CD4-positive, alpha-beta T cell treated with Interferon gamma for 1 hour (primary cell): ENCODE data around the gene ATRAID.
A peak's percentile ranks its signal among the peaks of the same experiment; 100 is the strongest.

Experiments
- DNase-seq: peaks from one replicate; pipeline ENCODE4 v3.0.0-alpha.2; 2020

The ATRAID gene

GRCh38 chr2:27220091-27220490 lies 8.2 kb downstream of the ATRAID start:
- DNase-seq, result no peak

DNA sequence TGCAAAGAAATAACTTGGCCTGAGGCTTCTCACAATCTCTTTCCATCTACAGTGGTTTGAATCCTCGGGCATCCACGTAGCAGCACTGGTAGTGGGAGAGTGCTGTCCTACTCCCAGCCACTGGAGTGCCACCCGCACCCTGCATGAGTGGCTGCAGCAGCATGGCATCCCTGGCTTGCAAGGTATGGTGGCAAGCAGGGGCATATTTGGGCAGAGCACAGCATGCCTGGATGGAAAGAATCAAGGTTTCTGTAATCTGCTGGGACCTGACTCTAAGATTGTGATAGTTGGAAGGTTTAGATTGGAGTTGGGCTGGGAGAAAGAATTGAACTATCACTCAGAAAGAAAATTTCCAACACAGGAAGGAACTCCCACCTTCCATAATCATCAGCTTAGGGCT lies 9.3 kb downstream of the ATRAID start:
- DNase-seq, result no peak

DNA sequence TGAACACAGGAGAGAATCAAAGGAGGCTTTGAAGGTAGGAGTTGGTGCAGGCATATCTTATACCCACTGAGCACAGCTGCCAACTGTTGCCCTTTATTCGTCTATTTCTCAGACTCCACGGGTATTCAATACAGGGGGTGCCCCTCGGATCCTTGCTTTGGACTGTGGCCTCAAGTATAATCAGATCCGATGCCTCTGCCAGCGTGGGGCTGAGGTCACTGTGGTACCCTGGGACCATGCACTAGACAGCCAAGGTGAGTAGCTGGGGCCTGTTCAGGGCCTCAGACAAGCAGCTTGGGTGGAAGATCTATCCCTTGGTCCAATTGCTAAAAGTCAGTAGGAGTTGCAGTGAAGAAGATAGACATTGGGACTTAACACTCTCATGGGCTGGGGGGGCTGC lies 10.6 kb downstream of the ATRAID start:
- no peak for DNase-seq

DNA sequence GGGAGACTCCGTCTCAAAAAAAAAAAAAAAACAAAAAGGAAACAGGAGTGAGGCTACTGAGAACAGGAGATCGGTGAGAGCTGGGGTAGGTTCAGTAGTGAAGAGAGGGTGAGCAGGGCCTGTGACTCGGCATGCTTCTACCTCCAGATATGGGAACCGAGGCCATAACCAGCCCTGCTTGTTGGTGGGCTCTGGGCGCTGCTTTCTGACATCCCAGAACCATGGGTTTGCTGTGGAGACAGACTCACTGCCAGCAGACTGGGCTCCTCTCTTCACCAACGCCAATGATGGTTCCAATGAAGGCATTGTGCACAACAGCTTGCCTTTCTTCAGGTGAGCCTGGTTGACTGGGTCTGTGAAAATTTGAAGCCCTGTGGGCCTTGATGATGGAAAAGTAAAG lies 11.6 kb downstream of the ATRAID start:
- no peak for DNase-seq

- no peak for DNase-seq
Observed at GRCh38 chr2:27225526-27225925, 13.7 kb downstream of the ATRAID start.

- DNase-seq, result no peak
Observed at GRCh38 chr2:27227501-27227900, 15.7 kb downstream of the ATRAID start.

DNA sequence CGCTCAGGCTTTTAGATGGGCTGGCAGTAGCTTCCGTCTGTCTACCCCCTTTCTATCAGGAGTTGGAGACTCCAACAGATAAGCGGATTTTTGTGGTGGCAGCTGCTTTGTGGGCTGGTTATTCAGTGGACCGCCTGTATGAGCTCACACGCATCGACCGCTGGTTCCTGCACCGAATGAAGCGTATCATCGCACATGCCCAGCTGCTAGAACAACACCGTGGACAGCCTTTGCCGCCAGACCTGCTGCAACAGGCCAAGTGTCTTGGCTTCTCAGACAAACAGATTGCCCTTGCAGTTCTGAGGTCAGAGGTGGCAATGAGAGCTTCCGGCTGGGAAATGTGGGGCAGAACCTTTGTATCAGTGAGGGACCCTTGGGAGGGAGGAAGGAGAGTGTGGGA lies 20.1 kb downstream of the ATRAID start:
- DNase-seq, result no peak

DNA sequence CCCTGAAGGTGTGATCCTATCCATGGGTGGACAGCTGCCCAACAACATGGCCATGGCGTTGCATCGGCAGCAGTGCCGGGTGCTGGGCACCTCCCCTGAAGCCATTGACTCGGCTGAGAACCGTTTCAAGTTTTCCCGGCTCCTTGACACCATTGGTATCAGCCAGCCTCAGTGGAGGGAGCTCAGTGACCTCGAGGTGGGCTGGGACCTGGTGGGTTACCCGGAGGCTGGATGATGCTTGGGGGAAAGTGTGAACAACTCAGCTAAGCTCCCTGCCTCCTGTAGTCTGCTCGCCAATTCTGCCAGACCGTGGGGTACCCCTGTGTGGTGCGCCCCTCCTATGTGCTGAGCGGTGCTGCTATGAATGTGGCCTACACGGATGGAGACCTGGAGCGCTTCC lies 21.5 kb downstream of the ATRAID start:
- no peak for DNase-seq

DNA sequence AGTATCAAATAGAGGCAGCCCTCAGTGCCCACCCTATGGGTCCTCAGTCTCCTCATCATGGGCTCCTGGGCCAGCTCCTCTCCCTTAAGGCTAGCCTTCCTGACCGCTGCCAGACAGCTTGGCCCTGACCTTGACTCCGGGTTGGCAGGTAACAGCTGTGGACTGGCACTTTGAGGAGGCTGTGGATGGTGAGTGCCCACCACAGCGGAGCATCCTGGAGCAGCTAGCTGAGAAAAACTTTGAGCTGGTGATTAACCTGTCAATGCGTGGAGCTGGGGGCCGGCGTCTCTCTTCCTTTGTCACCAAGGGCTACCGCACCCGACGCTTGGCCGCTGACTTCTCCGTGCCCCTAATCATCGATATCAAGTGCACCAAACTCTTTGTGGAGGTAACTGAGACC lies 24.3 kb downstream of the ATRAID start:
- DNase-seq, result no peak

- DNase-seq, result no peak
Observed at GRCh38 chr2:27236626-27237025, 24.8 kb downstream of the ATRAID start.

- DNase-seq, result no peak
Observed at GRCh38 chr2:27237341-27237945, 25.6 kb downstream of the ATRAID start.

DNA sequence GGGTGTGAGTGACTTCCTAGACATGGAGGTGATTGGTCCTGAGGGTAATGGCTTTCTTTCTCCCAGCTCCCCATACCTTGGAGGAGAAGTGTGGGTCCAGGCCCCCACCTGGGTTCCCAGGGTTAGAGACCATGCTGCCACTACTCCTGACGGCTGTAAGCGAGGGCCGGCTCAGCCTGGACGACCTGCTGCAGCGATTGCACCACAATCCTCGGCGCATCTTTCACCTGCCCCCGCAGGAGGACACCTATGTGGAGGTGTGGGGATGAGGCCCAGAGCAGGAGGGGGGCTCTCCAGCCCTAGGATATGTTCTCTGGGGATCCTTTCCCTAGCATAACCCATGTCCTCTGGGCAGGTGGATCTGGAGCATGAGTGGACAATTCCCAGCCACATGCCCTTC lies 27.1 kb downstream of the ATRAID start:
- DNase-seq, result no peak

- no peak for DNase-seq
Observed at GRCh38 chr2:27240406-27240805, 28.6 kb downstream of the ATRAID start.

DNA sequence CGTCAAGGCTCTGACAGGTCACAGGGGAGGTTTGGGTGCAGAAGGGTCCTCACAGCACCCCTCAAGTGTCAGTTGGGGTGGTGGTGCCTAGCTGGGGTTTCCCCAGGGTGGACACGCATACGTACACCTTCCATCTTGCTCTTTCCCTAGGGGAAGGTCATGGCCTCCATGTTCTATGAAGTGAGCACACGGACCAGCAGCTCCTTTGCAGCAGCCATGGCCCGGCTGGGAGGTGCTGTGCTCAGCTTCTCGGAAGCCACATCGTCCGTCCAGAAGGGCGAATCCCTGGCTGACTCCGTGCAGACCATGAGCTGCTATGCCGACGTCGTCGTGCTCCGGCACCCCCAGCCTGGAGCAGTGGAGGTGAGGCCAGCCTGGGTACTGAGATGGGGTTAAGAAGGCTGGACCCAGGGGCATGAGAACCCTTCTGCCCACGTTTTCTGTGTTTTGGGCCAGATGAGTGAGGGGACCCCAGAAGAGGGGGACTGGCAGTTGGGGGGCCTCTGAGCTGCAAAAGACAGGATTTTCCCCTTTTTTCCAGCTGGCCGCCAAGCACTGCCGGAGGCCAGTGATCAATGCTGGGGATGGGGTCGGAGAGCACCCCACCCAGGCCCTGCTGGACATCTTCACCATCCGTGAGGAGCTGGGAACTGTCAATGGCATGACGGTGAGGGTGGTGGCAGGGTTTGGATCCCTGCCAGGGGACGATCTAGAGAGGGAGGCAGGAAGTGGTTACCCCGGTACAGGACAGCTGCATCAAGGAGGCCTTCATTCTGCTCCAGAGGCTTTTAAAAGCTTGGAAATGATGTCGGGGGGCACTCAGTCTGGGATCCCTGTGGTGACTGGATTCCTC lies 30.1 kb downstream of the ATRAID start:
- DNase-seq, result no peak

- DNase-seq, result no peak
Observed at GRCh38 chr2:27242614-27242951, 30.7 kb downstream of the ATRAID start.

GRCh38 chr2:27243391-27244130 lies 31.7 kb downstream of the ATRAID start:
- DNase-seq, result no peak

DNA sequence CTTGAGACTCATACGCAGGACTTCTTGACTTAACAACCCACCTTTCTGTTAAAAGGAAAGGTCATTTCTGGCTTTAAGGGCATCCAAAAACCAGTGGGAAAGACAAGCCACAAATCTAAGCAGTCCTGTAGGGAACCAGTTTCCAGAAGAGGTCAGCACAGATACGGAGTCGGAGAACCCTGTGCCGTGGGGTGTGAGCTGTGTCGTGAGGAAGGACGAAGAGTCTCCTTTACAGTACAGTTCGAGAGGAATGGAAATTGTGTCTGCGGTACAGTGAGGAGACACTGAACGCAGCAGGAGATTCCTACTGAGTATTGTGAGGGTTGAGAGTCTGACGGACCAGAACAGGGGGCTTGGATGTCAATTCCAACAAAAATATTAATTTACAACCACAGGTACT lies 33.3 kb downstream of the ATRAID start:
- no peak for DNase-seq

DNA sequence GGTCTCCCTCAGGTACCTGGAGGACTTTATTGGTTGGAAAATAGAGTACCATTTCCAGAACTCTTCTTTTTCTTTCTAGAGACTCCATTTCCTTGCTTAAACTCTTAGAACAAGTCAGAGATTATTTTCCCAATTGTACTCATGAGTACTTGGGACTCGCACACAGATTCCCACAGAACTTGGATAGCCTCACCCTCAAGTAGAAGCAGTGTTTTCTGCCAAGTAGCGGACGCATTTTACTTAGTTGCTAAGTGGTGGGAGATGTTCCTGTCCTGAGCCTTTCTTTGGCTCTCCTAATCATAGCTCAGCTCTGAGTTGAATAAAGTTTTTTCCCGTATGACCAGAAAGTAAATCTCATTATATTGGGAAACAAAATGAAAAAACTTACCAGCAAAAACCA lies 33.8 kb downstream of the ATRAID start:
- DNase-seq, result no peak

DNA sequence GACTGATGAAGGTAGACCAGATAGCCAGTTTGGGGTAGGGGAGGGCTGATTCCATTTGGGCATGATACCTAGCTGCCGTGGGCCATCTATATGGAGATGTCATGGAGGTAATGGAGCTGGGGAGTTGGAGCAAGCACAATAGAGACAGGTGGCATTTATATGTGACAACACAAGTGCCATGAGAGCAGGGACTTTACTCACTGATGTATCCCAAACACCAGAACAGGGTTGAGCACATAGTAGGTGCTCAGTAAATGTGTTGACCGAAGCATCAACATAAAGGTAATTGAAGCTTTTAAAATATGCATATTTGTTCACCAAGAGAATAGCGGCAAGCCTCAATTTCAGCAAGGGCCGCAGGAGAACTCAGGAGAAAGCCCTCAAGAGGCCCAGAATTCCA lies 36.1 kb downstream of the ATRAID start:
- no peak for DNase-seq

GRCh38 chr2:27249159-27249890 lies 37.5 kb downstream of the ATRAID start:
- DNase-seq, result no peak

DNA sequence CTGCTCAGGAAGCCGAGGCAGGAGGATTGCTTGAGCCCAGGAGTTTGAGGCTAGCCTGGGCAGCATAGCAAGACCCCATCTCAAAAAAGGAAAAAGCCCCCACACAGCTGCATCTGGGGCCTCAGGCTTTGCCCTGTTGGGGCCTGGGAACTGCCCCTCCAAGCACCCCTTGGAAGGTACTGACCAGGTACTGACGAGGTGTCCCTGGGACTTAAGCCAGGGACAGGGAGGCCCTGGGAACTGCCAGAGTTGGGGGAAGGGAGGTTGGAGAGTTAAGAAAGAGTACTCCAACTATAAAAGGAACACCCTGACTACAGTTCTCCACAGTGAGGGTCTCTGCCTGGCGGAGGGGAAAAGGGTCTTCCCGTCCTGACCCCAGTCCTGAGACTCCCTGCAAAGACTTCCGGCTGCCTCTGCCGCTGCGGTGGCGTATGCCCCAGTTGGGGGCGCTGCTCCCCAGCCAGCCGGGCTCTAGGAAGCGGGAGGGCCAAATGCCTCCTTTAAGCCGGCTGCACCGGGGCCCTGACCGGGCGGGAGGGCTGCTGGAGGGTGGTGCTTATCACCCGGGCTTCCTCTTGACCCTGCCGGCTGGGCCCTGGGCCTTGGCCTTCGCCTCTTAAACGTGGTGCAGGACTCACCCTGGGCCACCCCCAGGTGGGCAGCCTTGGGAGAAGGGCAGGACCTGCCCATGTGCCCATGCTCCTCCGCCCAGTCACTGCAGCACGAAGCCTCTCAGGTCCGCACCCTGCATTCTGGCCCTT lies 38.2 kb downstream of the ATRAID start:
- DNase-seq, result peak; percentile 29

GRCh38 chr2:27250652-27251379 lies 39.0 kb downstream of the ATRAID start:
- DNase-seq, result no peak
